PFSK-1 (cell line): ENCODE results near the gene DMTF1.

Experiments
- FOXP2 ChIP-seq: optimal IDR thresholded peaks from 2 replicates; pipeline ENCODE3; 2011; ENCODE audit warnings: borderline replicate concordance, control low read depth, inconsistent platforms; ENCODE audit not compliant: insufficient read depth; ENCODE audit errors: extremely low read length, extremely low read depth
- POLR2AphosphoS5 ChIP-seq: IDR thresholded peaks from 2 replicates; pipeline ENCODE4 v1.6.1; 2012; ENCODE audit warnings: low read depth, mild to moderate bottlenecking, control low read depth, low read length, moderate library complexity
- REST ChIP-seq, 2 experiments: IDR thresholded peaks; 2 replicates each; pipeline versions ENCODE4 v1.6.1 to v1.8.0; 2011 to 2012; ENCODE audit warnings: low read depth in 2 of 2, low read length in 2 of 2, control low read depth in 1 of 2, inconsistent platforms in 1 of 2, mild to moderate bottlenecking in 1 of 2, moderate library complexity in 1 of 2; ENCODE audit not compliant: insufficient read depth in 1 of 2
- SIN3A ChIP-seq: IDR thresholded peaks from 2 replicates; pipeline ENCODE4 v1.6.1; 2012; ENCODE audit warnings: mild to moderate bottlenecking, low read length, moderate library complexity, borderline replicate concordance; ENCODE audit not compliant: insufficient read depth
- TAF1 ChIP-seq: IDR thresholded peaks from 2 replicates; pipeline ENCODE4 v1.6.1; 2012; ENCODE audit warnings: low read length, control low read depth, borderline replicate concordance; ENCODE audit not compliant: insufficient read depth

The DMTF1 gene

GRCh38 chr7:87192784-87193487 lies 40.7 kb downstream of the DMTF1 start:
- no peak for TF ChIP-seq FOXP2
- no peak for TF ChIP-seq POLR2AphosphoS5
- no peak for TF ChIP-seq TAF1
- no peak for TF ChIP-seq REST (IDR thresholded peaks at IDR 0.05; ENCODE audit: insufficient read depth in 1 of 2, low read depth in 2 of 2, low read length in 2 of 2)
- no peak for TF ChIP-seq SIN3A

GRCh38 chr7:87193912-87194311 lies 41.7 kb downstream of the DMTF1 start:
- TF ChIP-seq POLR2AphosphoS5: no peak
- TF ChIP-seq REST (IDR thresholded peaks at IDR 0.05; ENCODE audit: insufficient read depth in 1 of 2, low read depth in 2 of 2, low read length in 2 of 2): no peak

- TF ChIP-seq SIN3A: no peak
- no peak for TF ChIP-seq REST (IDR thresholded peaks at IDR 0.05; ENCODE audit: insufficient read depth in 1 of 2, low read depth in 2 of 2, low read length in 2 of 2)
- TF ChIP-seq FOXP2: no peak
- no peak for TF ChIP-seq TAF1
- TF ChIP-seq POLR2AphosphoS5: no peak
Measured at GRCh38 chr7:87199241-87199640, 47.0 kb downstream of the DMTF1 start.

- TF ChIP-seq FOXP2: no peak
- TF ChIP-seq TAF1: no peak
- TF ChIP-seq SIN3A: no peak
- no peak for TF ChIP-seq REST (IDR thresholded peaks at IDR 0.05; ENCODE audit: insufficient read depth in 1 of 2, low read depth in 2 of 2, low read length in 2 of 2)
- TF ChIP-seq POLR2AphosphoS5: no peak
Measured at GRCh38 chr7:87199700-87200450, 47.6 kb downstream of the DMTF1 start.
